ENCODE results near the gene NBPF6.
"Not testable (repeated sequence)": the region's sequence is repeated elsewhere in the genome, so short reads cannot be mapped to it uniquely, and the experiment has no call there.

Gene NBPF6

GRCh38 chr1:108450043-108450442, at the start of gene NBPF6:
Gene NBPF6, plus strand, starts transcription at chr1:108450343. Its CDS starts 259 bp downstream, at chr1:108450602.
- DNase-seq, result not testable (repeated sequence)

- not testable (repeated sequence) for DNase-seq
Measured at GRCh38 chr1:108411098-108411833, 38.9 kb upstream of the NBPF6 start.

GRCh38 chr1:108420129-108420528, 30.0 kb upstream of the NBPF6 start:
- not testable (repeated sequence) for DNase-seq

GRCh38 chr1:108421061-108421916, 28.9 kb upstream of the NBPF6 start:
- DNase-seq, result not testable (repeated sequence)

GRCh38 chr1:108426877-108427276, 23.3 kb upstream of the NBPF6 start:
- not testable (repeated sequence) for DNase-seq

- DNase-seq, result not testable (repeated sequence)
Measured at GRCh38 chr1:108432002-108432401, 18.1 kb upstream of the NBPF6 start.

- DNase-seq, result not testable (repeated sequence)
Measured at GRCh38 chr1:108433404-108433803, 16.7 kb upstream of the NBPF6 start.

GRCh38 chr1:108438536-108438935, 11.6 kb upstream of the NBPF6 start:
- DNase-seq, result not testable (repeated sequence)

GRCh38 chr1:108454521-108454920, 4.4 kb downstream of the NBPF6 start:
- DNase-seq, result not testable (repeated sequence)

- not testable (repeated sequence) for DNase-seq
Measured at GRCh38 chr1:108458661-108459060, 8.5 kb downstream of the NBPF6 start.

GRCh38 chr1:108461758-108462157, 11.6 kb downstream of the NBPF6 start:
- DNase-seq, result not testable (repeated sequence)

- DNase-seq, result not testable (repeated sequence)
Measured at GRCh38 chr1:108463962-108464361, 13.8 kb downstream of the NBPF6 start.

GRCh38 chr1:108466166-108466565, 16.0 kb downstream of the NBPF6 start:
- DNase-seq, result not testable (repeated sequence)

GRCh38 chr1:108467155-108467554, 17.0 kb downstream of the NBPF6 start:
- DNase-seq, result not testable (repeated sequence)

- not testable (repeated sequence) for DNase-seq
Measured at GRCh38 chr1:108470750-108471149, 20.6 kb downstream of the NBPF6 start.

GRCh38 chr1:108474516-108474915, 24.4 kb downstream of the NBPF6 start:
- DNase-seq, result not testable (repeated sequence)

GRCh38 chr1:108478429-108479015, 28.4 kb downstream of the NBPF6 start:
- DNase-seq, result no peak

- DNase-seq, result no peak
Measured at GRCh38 chr1:108482708-108483107, 32.6 kb downstream of the NBPF6 start.

- not testable (repeated sequence) for DNase-seq
Measured at GRCh38 chr1:108485990-108486389, 35.8 kb downstream of the NBPF6 start.

GRCh38 chr1:108486707-108487106, 36.6 kb downstream of the NBPF6 start:
- DNase-seq, result not testable (repeated sequence)

- DNase-seq, result not testable (repeated sequence)
Measured at GRCh38 chr1:108495008-108495407, 44.9 kb downstream of the NBPF6 start.

GRCh38 chr1:108496856-108497255, 46.7 kb downstream of the NBPF6 start:
- DNase-seq, result not testable (repeated sequence)

GRCh38 chr1:108502138-108502537, 52.0 kb downstream of the NBPF6 start:
- no peak for DNase-seq

Measured in stimulated activated CD4-positive, alpha-beta T cell treated with anti-CD3 and anti-CD28 coated beads, Interleukin-12 subunit alpha, Interleukin-12 subunit beta, amount 100 ng/mL, for 4 hours (primary cell).